Stimulated activated CD8-positive, alpha-beta memory T cell treated with anti-CD3 and anti-CD28 coated beads, Interleukin-15, amount 100 ng/mL, for 48 hours (primary cell): Measurements from ENCODE around the gene TNFRSF21.
"Not testable (repeated sequence)": the region's sequence is repeated elsewhere in the genome, so short reads cannot be mapped to it uniquely, and the experiment has no call there.

Experiments used
- DNase-seq, 2 donors: peaks; one replicate each; pipeline ENCODE4 v3.0.0-alpha.2; 2020; ENCODE audit warnings: low read depth in 2 of 2

TNFRSF21 gene

DNA sequence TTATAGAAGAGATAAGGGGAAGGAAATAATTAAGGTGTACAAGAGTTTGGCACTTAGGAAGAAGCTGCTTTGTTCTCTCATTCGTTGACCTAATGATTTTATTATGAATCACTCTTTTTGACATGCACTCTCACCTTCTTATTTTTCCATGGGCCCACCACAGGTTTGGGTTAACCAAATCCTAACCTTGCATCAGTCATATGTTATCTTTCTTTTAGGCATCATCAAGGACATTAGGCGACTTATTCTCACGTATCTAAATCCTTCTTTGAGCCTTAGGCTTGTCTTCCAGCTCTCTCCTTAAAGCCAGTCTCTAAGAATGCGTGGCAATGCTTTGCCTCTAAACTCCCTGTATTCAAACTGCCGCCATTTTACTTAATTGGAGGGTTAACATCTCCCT is 58.3 kb downstream of the TNFRSF21 start:
- DNase-seq, result no peak

DNA sequence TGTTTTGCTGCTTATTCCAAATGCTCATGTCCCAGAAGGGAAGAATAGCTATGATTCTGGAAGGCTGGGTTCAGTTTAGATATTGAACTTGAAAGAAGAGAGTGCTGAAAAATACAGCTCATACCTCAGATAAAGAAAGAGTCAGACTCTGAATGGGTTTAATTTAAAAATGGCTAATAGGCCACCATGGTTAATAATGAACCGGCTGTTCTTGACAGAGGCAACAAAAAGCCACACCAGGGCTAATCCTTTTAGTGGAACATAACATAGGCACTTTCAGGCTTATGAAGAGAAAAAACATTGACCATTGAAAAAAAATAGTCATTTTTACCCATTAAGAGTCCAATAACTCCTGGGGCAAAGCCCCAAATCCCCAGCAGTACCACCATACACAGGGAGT is 59.4 kb downstream of the TNFRSF21 start:
- no peak for DNase-seq

DNA sequence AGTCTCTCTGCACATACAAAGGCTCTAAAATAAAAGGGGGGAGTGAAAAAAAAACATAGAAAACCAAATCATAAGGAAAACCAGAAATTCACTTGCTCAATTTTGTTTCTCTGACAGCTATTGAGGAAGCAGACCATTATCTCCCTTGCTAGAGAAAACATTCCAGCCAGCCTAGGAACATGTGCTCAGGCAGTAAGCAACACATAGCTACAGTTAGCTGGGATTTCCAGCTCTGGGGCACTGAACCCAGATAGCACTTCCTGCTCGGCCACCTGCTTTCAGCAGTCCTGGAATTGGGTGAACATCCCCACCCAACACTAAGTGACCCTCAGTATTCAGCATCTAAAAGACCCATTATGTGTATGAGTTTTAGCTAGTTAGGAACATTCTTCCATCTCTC is 61.3 kb downstream of the TNFRSF21 start:
- no peak for DNase-seq

DNA sequence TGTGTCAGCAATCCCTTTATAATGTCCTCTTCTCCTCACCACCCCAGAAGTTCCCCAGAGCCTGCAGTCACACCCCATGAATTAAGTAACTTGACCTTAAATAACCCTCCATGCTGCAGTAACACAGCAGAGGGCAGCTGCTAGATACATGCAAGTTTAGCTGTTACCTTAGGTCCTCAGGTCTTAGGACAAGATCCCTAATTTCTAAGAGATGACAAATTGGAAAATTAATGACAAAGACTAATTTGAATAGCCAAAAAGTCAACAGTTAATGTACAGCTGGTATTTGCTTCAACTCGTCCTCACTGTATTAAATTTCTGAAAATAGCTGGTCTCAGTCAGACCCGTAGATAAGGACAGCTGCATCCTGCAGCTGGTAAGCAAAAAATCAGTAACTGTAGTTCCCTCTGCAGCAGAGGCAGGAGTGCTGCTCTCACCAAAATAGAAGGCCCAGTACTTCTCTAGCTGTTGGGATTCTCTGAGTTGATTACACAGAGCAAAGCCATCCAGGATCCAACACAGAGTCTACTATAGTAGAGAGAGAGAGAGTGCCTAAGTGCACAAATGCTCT is 62.4 kb downstream of the TNFRSF21 start:
- no peak for DNase-seq

DNA sequence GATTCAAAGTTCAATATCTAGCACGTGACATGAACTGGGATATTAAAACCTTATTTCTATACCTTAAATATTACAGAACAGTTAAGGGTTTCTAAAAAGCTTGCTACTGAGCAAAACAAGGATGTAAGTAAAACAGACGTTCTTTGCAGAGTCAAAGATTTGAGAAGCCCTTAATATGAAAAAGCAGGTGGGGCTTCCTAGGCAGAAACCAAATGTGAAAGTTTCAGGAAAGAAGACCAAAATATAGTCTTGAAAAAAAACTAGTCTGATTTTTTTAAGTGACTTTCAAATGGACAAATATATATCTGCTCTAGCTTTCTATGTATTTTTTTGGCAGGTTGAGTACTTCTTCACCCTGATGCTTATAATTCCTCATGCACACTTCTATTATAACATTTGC is 63.2 kb downstream of the TNFRSF21 start:
- DNase-seq, result no peak

DNA sequence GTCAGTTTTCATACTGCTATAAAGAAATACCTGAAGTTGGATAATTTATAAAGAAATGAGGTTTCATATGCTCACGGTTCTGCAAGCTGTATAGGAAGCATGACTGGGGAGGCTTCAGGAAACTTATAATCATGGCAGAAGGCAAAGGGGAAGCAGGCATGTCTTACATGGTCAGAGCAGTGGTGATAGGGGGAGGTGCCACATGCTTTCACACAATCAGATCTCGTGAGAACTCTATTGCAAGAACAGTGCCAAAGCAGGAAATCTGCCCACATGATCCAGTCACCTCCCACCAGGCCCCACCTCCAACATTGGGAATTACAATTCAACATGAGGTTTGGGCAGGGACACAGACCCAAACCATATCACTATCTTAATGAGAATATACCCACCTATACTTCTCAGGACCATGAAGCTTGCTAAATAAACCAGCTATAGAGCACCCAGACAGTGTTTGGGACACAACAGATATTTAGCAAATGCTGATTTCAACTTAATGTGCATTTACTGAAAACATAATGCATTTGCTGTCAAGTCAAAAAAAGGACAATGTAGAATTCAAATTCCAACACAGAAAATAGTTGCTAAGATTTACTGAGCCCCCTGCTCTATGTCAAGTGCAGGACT is 63.8 kb downstream of the TNFRSF21 start:
- DNase-seq, result no peak

DNA sequence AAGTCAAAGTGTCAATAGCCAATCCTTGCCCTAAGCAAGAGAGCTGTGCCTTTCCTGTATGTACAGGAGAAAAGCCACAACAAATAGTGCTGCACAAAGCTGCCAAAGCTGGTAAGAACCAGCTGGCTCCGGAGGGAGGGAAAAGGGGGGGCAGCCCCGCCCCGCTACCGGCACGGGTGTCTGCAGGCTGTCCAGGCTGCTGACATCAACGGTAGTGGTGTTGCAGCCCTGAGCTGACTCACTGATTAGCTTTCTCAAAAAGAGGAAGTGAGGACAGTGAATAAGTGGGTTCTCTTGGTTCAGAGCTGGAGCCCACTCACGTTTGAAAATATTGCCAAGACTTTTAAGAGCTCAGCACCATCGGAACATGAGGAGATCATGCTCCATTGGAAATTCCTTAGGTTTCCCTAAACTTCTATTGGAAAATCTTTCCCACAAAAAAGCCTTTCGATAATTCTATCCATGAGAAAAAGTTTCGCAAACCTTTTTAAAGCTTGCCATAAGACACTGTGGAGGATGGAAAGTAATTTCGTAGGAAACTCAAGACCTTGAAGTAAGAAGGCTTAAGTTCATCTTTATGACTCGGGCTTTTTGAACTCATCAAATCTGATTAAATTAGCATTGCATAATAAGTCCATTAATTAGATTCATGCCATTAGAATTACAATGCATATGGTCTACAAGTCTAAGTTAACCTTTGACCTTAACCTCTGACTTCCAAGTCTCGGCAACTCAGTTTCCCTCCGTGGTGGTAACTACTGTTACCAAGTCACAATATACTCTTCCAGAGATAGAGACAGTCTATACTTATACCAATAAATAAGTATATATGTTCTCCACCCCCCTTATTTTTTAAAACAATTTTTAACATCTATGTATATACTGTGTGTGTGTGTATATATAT is 67.0 kb downstream of the TNFRSF21 start:
- DNase-seq, result peak; percentile 28 to 30

DNA sequence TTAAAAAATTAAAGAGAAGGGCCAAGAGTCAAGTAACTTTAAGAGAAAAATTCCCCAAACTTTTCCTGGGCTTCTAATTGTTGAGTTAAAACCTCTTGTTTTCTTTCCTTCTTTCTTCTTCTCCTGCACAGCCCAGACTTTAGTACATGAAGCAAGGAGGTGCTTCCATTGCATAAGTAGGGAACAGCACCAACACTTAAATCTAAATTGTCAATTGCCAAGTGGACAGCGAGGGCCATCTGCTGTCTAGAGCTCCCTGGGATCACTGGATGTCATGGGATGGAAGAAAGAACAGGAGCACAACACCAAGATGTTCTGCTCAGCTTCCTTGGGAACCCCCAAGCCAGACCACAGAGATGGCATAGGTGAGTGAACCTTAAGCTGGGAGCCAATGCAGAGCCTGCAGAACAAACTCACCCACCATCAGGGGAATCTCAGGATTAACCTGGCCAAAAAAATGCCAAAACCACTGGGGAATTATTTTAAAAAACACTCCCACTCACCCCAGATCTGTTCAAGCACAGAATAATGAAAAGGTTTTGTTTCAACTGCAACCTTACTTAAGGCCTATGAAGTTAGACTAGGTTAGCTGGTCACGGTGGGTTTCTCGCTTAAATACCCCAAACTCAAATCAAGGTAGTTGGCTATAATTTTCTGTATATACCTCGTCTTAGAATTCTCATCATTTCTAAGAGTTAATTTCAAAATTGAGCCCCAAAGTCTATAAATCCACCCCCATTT is 67.8 kb downstream of the TNFRSF21 start:
- DNase-seq, result no peak

DNA sequence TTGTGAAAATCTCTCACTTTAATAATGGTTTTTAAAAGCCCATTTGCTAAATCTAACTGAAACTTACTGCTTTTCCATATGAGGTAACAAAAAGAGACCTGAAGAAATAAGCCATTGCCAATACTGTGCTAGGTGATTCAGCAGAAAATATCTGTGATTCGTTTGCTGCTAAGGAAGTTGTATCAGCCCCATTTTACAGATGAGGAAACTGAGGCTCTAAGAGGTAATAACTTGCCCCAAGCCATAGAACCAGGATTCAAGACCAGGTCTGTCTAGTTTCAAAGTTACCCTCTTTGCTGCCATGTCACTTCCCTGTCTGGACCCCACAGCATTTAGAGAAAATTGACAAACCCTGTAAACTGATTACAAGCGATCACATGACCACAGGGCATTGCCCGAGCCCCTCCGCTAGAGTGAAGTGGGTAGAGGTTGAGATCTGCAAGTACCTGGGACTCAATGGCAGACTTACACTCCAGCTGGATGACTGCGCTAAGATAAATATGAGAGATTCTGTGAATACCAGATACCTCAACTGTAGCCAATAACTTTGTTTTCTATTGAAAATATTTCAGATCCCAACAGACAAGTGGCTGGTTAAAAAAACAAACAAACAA is 69.3 kb downstream of the TNFRSF21 start:
- no peak for DNase-seq

DNA sequence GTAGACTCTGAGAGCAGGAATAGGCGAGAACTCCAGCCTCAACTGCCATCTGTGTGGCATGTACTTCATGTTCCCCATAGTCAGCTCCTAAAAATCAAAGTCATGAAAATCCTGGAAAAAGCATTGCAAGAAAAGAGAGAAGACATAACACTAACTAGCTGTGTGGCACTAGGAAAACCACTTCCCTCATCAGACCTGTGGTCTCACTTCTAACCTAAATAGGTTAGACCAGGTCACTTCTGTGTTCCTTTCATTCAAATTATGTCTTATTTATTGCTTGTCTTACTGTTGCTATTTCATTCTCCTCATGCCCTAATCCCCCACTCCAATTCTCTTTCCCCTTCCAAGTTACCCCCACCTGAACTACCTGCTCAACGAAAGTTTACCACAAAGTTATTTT is 70.2 kb downstream of the TNFRSF21 start:
- no peak for DNase-seq

DNA sequence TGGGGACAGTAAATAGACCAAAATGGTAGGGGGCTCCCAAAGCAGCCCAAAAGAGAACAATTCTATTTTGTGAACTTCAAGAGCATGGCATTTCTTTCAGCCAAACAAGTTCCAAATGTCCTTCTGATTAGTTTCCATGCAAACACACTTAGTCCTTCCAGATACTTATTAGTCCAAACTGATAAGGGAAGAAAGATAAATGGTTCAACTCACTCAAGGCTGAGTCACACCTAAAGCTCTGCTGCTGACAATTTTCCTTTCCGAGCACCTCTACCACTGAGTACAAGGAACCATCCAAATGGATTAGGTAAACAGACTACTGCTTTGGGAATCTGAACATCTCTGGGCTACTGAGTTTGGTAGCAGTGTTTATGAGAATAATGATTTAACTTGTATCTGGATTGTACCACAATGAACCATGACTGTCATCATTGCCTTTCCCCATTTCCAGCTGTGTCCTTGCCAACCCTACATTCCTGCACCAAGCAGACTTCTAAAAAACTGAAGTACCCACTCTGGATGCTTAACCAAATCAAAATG is 71.2 kb downstream of the TNFRSF21 start:
- DNase-seq, result no peak

DNA sequence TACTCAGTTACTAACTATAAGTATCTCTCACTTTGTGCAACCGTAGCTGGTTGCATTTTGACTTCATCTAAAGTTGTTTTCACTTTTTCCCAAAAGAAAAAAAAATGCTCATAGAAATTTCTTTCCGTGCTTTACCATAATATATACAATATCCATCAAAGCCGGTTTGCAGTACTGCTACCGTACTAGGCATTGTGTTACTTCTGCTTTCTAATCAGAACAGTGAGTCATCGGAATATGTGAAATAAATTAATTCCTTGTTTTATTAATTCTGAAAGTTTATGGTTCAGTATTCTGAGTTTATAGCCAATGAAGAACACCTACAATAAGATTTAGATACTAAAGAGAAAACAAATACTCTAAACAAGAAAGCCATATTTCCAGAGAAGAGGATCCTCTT is 72.5 kb downstream of the TNFRSF21 start:
- no peak for DNase-seq

DNA sequence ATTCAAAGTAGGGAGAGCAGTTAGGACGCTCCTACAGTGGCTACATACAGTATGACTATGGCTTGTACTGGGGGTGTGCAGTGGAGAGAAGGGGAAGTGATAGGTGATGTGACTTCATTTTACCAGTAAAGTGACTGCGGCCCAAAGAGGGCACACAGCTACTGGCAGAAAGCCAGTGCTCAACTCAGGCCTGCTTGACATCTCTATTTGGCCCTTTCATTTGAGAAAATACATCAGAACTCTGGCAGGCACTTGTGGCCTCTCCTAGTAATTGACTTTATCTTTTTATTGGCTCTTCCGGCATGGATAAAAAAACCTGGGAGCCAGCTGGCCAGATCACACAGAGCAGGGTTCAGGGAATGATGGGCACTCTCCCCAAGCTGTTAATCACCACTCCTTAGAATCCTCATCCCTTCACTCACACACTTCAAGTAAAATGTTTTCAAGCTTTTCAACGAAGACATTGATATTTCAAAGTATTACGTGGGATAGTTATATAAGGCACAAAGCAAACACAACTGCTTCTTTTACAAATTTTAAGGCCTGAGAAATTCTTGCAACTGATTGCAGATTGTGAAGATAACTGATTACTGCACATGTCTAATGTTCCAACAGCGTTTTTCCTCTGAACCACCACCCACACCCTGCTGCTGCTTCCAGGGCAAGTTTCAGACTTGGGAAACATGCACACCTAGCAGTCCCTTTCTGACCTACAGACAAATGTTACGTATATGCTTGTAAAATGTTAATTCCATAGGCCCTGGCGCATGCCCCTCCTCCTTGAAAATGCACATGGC is 73.5 kb downstream of the TNFRSF21 start:
- no peak for DNase-seq

DNA sequence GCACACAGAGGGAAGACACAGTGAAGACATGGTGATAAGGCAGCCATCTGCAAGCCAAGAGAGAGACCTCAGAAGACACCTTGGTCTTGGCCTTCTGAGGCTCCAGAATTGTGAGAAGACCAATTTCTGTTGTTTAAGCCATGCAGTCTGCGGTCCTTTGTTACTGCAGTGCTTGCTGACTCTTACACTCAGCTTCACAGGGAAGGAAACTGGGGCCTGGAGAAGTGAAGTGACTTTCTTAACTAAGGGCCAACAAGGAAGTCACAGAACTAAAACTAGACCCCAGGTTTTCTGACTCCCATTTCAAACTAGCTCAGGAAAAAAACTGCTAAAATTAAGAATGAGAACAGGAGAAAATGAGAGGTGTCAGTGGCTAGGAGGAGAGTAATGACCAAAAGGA is 74.3 kb downstream of the TNFRSF21 start:
- DNase-seq, result no peak

DNA sequence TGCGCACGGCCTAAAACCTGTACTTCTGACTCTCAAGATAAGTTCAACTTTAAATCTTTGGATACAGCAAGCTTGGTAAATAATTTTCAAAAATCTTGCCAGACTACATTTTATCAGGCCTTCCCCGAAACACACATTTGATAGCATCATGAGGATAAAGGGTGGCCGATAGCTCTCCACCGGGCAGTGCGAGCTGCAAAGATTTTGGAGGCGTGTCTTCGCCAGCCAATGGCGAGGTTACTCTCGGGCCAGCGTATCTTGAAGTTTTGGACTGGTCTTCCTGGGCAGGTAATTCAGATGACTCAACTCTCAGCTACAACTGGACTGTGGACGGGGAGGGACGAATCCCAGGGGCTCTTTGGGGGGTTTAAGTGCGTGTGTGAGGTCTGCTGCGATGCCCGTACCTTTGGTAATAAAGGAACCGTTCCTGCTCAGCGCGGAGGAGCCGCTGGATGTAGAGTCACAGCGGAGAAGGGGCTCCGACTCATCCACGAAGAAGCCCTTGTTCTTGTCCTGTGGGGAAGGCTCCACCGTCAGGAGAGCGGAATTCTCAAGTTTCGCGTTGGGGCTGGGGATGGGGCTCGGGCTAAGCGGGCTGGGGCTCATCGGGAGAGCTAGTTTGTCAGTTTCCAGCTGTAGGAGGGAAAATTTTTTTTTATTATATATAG is 75.3 kb downstream of the TNFRSF21 start:
- DNase-seq, result no peak

DNA sequence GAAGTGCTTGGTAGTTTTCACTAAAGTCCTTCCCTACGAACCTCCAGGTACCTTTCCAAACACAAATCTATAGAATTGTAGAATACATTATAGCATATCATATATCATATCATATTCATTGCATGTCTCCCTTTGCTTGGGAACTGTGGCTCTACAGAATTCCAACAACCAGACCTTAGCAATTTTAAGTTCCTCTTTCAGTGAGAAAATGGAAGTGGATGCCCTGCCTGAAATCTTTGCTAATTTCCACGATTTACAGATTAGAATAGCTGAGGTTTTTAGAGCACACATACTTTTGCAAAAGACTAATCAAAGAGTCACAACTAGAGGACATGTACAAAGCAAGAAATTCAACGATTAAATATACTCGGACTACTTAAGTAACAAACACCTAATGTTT is 78.6 kb downstream of the TNFRSF21 start:
- no peak for DNase-seq

DNA sequence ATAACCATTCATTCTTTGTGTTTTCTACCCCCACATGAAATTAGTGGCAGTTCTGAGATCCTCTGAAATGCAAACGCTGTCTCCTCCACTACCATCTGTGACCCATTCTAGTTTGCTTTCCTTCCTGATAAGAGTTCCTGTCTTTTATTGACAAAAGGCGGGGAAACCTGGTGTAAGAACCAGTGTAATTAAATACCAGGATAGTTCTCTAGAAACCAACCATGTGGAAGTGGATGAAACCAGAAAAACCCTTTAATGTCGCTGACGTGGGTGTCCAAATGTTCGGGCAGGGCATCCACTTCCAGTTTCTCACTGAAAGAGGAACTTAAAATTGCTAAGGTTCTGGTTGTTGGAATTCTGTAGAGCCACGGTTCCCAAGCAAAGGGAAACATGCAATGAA is 79.1 kb downstream of the TNFRSF21 start:
- DNase-seq, result no peak

DNA sequence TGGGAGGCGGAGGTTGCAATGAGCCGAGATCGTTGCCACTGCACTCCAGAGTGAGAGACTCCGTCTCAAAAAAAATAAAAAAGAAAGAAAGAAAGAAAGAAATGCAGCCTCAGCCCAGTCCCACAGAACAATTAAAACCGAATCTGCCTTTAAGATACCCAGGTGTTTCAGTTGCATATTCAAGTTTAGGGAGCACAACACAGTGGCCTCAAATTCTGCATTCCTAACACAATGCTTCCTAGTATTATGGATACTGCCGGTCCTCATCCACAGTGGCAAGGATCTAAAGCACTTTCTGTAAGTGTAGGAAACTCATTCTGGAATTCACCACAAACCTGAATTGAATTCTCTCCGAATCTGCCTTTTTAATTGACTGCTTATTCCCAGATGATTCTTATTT is 80.5 kb downstream of the TNFRSF21 start:
- no peak for DNase-seq

DNA sequence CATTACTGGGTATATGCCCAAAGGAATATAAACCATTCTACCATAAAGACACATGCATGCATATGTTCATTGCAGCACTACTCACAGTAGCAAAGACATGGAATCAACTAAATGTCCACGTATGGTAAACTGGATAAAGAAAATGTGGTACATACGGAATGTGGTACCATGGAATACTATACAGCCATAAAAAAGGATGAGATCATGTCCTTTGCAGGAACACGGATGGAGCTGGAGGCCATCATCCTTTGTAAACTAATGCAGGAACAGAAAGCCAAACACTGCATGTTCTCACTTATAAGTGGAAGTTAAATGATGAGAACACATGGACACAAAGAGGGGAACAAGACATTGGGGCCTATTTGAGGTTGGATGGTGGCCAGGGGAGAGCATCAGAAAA is 81.6 kb downstream of the TNFRSF21 start:
- DNase-seq, result not testable (repeated sequence)

DNA sequence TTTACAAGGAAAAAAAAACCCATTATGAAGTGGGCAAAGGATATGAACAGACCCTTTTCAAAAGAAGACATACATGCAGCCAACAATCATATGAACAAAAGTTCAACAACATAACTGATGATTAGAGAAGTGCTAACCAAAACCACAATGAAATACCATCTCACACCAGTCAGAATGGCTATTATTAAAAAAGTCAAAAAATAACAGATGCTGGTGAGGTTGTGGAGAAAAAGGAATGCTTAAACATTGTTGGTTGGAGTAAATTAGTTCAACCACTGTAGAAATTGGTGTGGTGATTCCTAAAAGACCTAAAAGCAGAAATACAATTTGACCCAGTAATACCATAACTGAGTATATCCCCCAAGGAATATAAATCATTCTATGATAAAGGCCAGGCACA is 86.5 kb downstream of the TNFRSF21 start:
- not testable (repeated sequence) for DNase-seq
